HG03280 (cell line): ENCODE data around the gene DNAJC18.

Experiments
- ATAC-seq: cut with Tn5 transposase; IDR thresholded peaks from one replicate; pipeline ENCODE4 v1.9.1; 2021; ENCODE audit warnings: mild to moderate bottlenecking, moderate library complexity; ENCODE audit not compliant: unreplicated experiment

The DNAJC18 gene

GRCh38 chr5:139406963-139407362 is 32.4 kb downstream of the DNAJC18 start:
- no peak for ATAC-seq

GRCh38 chr5:139404484-139404840 is 34.9 kb downstream of the DNAJC18 start:
- no peak for ATAC-seq

GRCh38 chr5:139403787-139404483 is 35.4 kb downstream of the DNAJC18 start, which contains the start of gene SPATA24:
Gene SPATA24 (minus strand): TSS chr5:139404089. CDS start chr5:139404060, 29 bp downstream.
- peak; percentile 86 for ATAC-seq

- no peak for ATAC-seq
Measured at GRCh38 chr5:139403418-139403786, 35.9 kb downstream of the DNAJC18 start.

- ATAC-seq, result no peak
Measured at GRCh38 chr5:139402561-139403158, 36.7 kb downstream of the DNAJC18 start.

- ATAC-seq, result no peak
Measured at GRCh38 chr5:139401546-139401945, 37.8 kb downstream of the DNAJC18 start.

GRCh38 chr5:139399501-139400121 is 39.7 kb downstream of the DNAJC18 start:
- ATAC-seq, result no peak

GRCh38 chr5:139397921-139398320 is 41.4 kb downstream of the DNAJC18 start:
- ATAC-seq, result no peak

GRCh38 chr5:139396691-139397090 is 42.6 kb downstream of the DNAJC18 start:
- no peak for ATAC-seq

GRCh38 chr5:139395844-139396640 is 43.3 kb downstream of the DNAJC18 start:
- no peak for ATAC-seq

GRCh38 chr5:139394654-139395566 is 44.4 kb downstream of the DNAJC18 start, which contains the start of gene PROB1:
Gene PROB1 (minus strand): TSS chr5:139395104. CDS start chr5:139395081, 23 bp downstream.
- no peak for ATAC-seq

GRCh38 chr5:139394123-139394653 is 45.1 kb downstream of the DNAJC18 start:
- no peak for ATAC-seq

GRCh38 chr5:139393497-139394122 is 45.7 kb downstream of the DNAJC18 start:
- ATAC-seq, result no peak

- ATAC-seq, result peak; percentile 43
Measured at GRCh38 chr5:139392678-139393496, 46.4 kb downstream of the DNAJC18 start.

GRCh38 chr5:139392324-139392677 is 47.0 kb downstream of the DNAJC18 start:
- peak; percentile 16 for ATAC-seq

- ATAC-seq, result no peak
Measured at GRCh38 chr5:139391570-139392323, 47.6 kb downstream of the DNAJC18 start.

GRCh38 chr5:139390639-139391569 is 48.4 kb downstream of the DNAJC18 start:
- no peak for ATAC-seq
